K562 (cell line): ENCODE results near the gene CYP46A1. TPM values are rescaled to one million over a fixed set of nuclear protein-coding genes. Genes with fewer than 3 reads are reported as not detected.
A peak's percentile ranks its signal among the peaks of the same experiment; 100 is the strongest.

Experiments used
- ATAC-seq: fragments of 200-7000 bp; cut with Tn5 transposase; 3 replicates; pipeline ENCODE4 v1.9.1; 2020; ENCODE audit warnings: moderate library complexity
- BruUV-seq: library from RNA; stranded (reverse); fragments of 400-500 nt; replicated peaks from 2 replicates; lab custom pipeline; 2021; lab: Mats Ljungman, UMichigan
- CTCF ChIA-PET: fragments of 300-600 bp; formaldehyde crosslinking; extraction: SDS; loops from one replicate; lab custom pipeline; 2021; ENCODE audit warnings: low intra/inter-chr PET ratio; lab: Yijun Ruan, JAX
- POLR2A ChIA-PET: fragments of 300-600, 350-650 bp; sonication (Branson Sonifier 250); formaldehyde crosslinking; extraction: SDS; loops from one replicate; lab custom pipeline; 2021; ENCODE audit warnings: antibody characterized with exemption, inconsistent platforms; lab: Yijun Ruan, JAX
- DNase-seq, 4 experiments: peaks; one replicate each; pipeline versions ENCODE4 v3.0.0 to v3.0.0-alpha.2; 2011 to 2018; ENCODE audit warnings: low spot score in 3 of 4, mixed read lengths in 3 of 4; ENCODE audit errors: extremely low read depth in 1 of 4
- FAIRE-seq: peaks from 2 replicates; lab custom pipeline; 2011; peaks lifted over from hg19 to GRCh38; lab: Jason Lieb, UNC
- H2AFZ ChIP-seq: 2 replicates; pipeline ENCODE4 v1.6.0; 2011; ENCODE audit warnings: low read depth, low read length, control low read depth, inconsistent platforms
- H3K27ac ChIP-seq: fragments of 200-600 bp; 3 replicates; pipeline ENCODE4 v1.8.0; 2011; ENCODE audit warnings: low read depth, mild to moderate bottlenecking, control low read depth, inconsistent platforms, low read length, moderate library complexity, mixed read lengths; ENCODE audit errors: extremely low read depth
- H3K27me3 ChIP-seq, 2 experiments: fragments of 300-600 bp in 1 of 2; 2 replicates in 1 of 2; 3 replicates in 1 of 2; pipeline versions ENCODE4 v1.6.0 to v1.8.0; 2011; ENCODE audit warnings: inconsistent platforms in 2 of 2, low read length in 2 of 2, mild to moderate bottlenecking in 1 of 2, mixed read lengths in 1 of 2, moderate library complexity in 1 of 2; ENCODE audit not compliant: control insufficient read depth in 2 of 2, insufficient read depth in 2 of 2
- H3K36me3 ChIP-seq: fragments of 300-600 bp; 3 replicates; pipeline ENCODE4 v1.8.0; 2011; ENCODE audit warnings: mild to moderate bottlenecking, low read length, inconsistent platforms; ENCODE audit not compliant: control insufficient read depth, insufficient read depth
- H3K4me1 ChIP-seq, 2 experiments: fragments of 200-600 bp in 1 of 2; replicated peaks in 1 of 2; 2 replicates in 1 of 2; 3 replicates in 1 of 2; pipeline versions ENCODE4 v1.5.1 to v1.8.0; 2011; ENCODE audit warnings: inconsistent platforms in 2 of 2, low read length in 2 of 2, mild to moderate bottlenecking in 1 of 2, mixed read lengths in 1 of 2, moderate library complexity in 1 of 2; ENCODE audit not compliant: control insufficient read depth in 2 of 2, insufficient read depth in 2 of 2
- H3K4me2 ChIP-seq: 2 replicates; pipeline ENCODE4 v1.6.1; 2011; ENCODE audit warnings: low read length, control low read depth, inconsistent platforms, mixed read lengths; ENCODE audit not compliant: insufficient read depth
- H3K4me3 ChIP-seq: fragments of 200-600 bp; sonication (generic), shearing (Covaris generic); 2 replicates; pipeline ENCODE4 v1.5.1; 2016; ENCODE audit warnings: control low read depth, inconsistent platforms
- H3K79me2 ChIP-seq: fragments of 200-600 bp; 3 replicates; pipeline ENCODE4 v1.8.0; 2011; ENCODE audit warnings: low read length, inconsistent platforms; ENCODE audit not compliant: control insufficient read depth, insufficient read depth
- H3K9ac ChIP-seq, 2 experiments: 2 replicates each; pipeline versions ENCODE4 v1.6.0 to v1.6.1; 2011; ENCODE audit warnings: low read depth in 2 of 2, low read length in 2 of 2, control low read depth in 1 of 2, inconsistent platforms in 1 of 2, mild to moderate bottlenecking in 1 of 2, mixed read lengths in 1 of 2; ENCODE audit not compliant: insufficient read depth in 1 of 2
- H3K9me1 ChIP-seq: one replicate; pipeline ENCODE4 v1.6.0; 2011; ENCODE audit warnings: inconsistent platforms, mild to moderate bottlenecking, low read length, moderate library complexity; ENCODE audit not compliant: control insufficient read depth, insufficient read depth
- H3K9me3 ChIP-seq: replicated peaks from 2 replicates; pipeline ENCODE4 v1.5.1; 2011; ENCODE audit warnings: low read depth, low read length, inconsistent platforms; ENCODE audit not compliant: control insufficient read depth, insufficient read depth
- H4K20me1 ChIP-seq: replicated peaks from 2 replicates; pipeline ENCODE4 v1.6.1; 2011; ENCODE audit warnings: low read length, inconsistent platforms, mixed read lengths; ENCODE audit not compliant: control insufficient read depth, insufficient read depth
- ILK ChIP-seq: fragments of 450-650 bp; IDR thresholded peaks from 2 replicates; pipeline ENCODE4 v1.6.1; 2016; ENCODE audit warnings: missing genetic modification characterization, low read depth, mild to moderate bottlenecking, missing compliant biosample characterization, moderate library complexity, borderline replicate concordance
- RBM25 ChIP-seq: fragments of 200-400 bp; formaldehyde crosslinking; IDR thresholded peaks from 2 replicates; pipeline ENCODE4 v1.6.1; 2018; ENCODE audit warnings: low read length, low read depth, moderate library complexity; ENCODE audit not compliant: severe bottlenecking
- RFX5 ChIP-seq: IDR thresholded peaks from 2 replicates; pipeline ENCODE4 v1.6.1; 2011; ENCODE audit warnings: low read depth, mild to moderate bottlenecking, improper control_type of control experiment, low read length
- WGBS: fragments of 100-300 bp; shearing (Covaris generic); methylation state at CpG from one replicate; pipeline ENCODE4 v1.1.6; 2016; ENCODE audit warnings: low coverage, mixed read lengths; ENCODE audit not compliant: insufficient coverage; ENCODE audit errors: missing lambda C conversion rate; 5-methylcytosine and 5-hydroxymethylcytosine counted together
- in situ Hi-C: fragments of 300-500 bp; cut with MboI; formaldehyde crosslinking; loops from 4 replicates; pipeline ENCODE4 v1.15.0; 2018; ENCODE audit warnings: inconsistent platforms, mixed read lengths
- intact Hi-C: fragments of 100-400 bp; cut with micrococcal nuclease; formaldehyde crosslinking; loops from 2 replicates; pipeline ENCODE4 v1.14.2; 2022
- polyA plus RNA-seq, 8 experiments: library from polyadenylated mRNA; depleted of rRNA in 4 of 8; stranded (reverse) in 5 of 8; unstranded in 3 of 8; fragments of >200 nt; fragmentation: Nextera tagmentation in 2 of 8; fragmentation: Illumina TruSeq in 1 of 8; extraction: Ambion mirVana in 2 of 8; extraction: Trizol in 1 of 8; gene quantifications; 2 replicates each; pipeline versions ENCODE4 v1.2.1 to v1.2.3, GENCODE V29; 2011 to 2014; ENCODE audit warnings: inconsistent platforms in 1 of 8, missing spikeins in 1 of 8
- total RNA-seq, 7 experiments: library from RNA; depleted of rRNA in 6 of 7; stranded (reverse); fragments of >200 nt in 6 of 7; fragmentation: Illumina TruSeq in 2 of 7; extraction: Trizol in 2 of 7; gene quantifications; 2 replicates each; pipeline versions ENCODE4 v1.2.1 to v1.2.3, GENCODE V29; 2011 to 2021; ENCODE audit warnings: low replicate concordance in 1 of 7
- TF ChIP-seq, protein P1 (sequence below): sonication (generic); formaldehyde crosslinking; IDR thresholded peaks from 2 replicates; pipeline ENCODE4 v1.8.0; 2022; ENCODE audit warnings: mild to moderate bottlenecking, missing genetic modification reagents

Gene CYP46A1
- total and polyA plus RNA-seq, 9 of the 15 experiments (the other 6 are each of a cell fraction or from before 2014, with no cell fraction given): not detected

DNA sequence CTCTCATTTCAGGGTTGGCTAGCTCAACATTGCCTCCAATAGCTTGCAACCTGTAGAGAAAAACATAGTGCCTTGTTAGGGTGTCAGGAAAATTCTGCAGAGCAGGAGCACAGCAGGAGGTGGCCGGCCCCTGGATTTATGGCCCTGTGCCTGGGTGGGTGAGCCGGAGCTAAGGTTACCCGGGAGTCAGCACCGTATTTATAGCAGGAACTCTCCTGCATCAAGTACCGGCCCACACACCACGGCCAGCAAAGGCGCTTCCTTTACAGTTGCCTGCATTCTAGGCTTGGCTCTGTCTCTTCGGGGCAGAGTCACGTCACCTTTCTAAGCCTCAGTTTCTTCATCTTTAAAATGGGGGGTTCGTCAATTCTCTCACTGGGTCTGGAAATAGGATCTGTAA is 56.3 kb downstream of the CYP46A1 start:
- H3K9me3 ChIP-seq: no peaks in the 10 kb centered on the region
- CTCF ChIA-PET: no interaction called here
- DNase-seq: no peak
- H3K27me3 ChIP-seq: peaks cover 6 to 69% of the 10 kb centered on the region in 2 experiments; a peak in 3 of 5 replicates
- H3K36me3 ChIP-seq: no peaks in the 10 kb centered on the region
- intact Hi-C loops (no loop called here), in situ Hi-C loops (no loop called here)
- H3K4me3 ChIP-seq: no peak overlapping the region
- no peak for ATAC-seq
- no TSS peak for BruUV-seq
- no peaks in the 10 kb centered on the region for H3K9me1 ChIP-seq
- 3% methylated on average over 10 of the region's 10 CpGs for WGBS
- peaks cover 0 to 8% of the 10 kb centered on the region in 2 experiments; a peak in 2 of 5 replicates for H3K4me1 ChIP-seq
- no peak overlapping the region for H3K27ac ChIP-seq
- no peaks in the 10 kb centered on the region for H3K79me2 ChIP-seq
- no peak overlapping the region for H3K9ac ChIP-seq
- H3K4me2 ChIP-seq: no peak overlapping the region
- FAIRE-seq: no peak
- TF ChIP-seq RBM25: peak; percentile 12
- no peak for TF ChIP-seq ILK (tag)
- TF ChIP-seq, protein P1, sequence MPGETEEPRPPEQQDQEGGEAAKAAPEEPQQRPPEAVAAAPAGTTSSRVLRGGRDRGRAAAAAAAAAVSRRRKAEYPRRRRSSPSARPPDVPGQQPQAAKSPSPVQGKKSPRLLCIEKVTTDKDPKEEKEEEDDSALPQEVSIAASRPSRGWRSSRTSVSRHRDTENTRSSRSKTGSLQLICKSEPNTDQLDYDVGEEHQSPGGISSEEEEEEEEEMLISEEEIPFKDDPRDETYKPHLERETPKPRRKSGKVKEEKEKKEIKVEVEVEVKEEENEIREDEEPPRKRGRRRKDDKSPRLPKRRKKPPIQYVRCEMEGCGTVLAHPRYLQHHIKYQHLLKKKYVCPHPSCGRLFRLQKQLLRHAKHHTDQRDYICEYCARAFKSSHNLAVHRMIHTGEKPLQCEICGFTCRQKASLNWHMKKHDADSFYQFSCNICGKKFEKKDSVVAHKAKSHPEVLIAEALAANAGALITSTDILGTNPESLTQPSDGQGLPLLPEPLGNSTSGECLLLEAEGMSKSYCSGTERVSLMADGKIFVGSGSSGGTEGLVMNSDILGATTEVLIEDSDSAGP (CRISPR knock-in tag): no peak
- no peak for TF ChIP-seq RFX5
- POLR2A ChIA-PET: interaction anchor here (0.7 kb wide), 1 partner anchor 27 kb away, joined by 3 read pairs; no protein-coding TSS in a partner anchor
- no peak overlapping the region for H2AFZ ChIP-seq
- H4K20me1 ChIP-seq: no peaks in the 10 kb centered on the region
